HG03439 (cell line): ENCODE data around the gene PUSL1.
"Not testable (repeated sequence)": the region's sequence is repeated elsewhere in the genome, so short reads cannot be mapped to it uniquely, and the experiment has no call there.

Experiments used
- ATAC-seq: cut with Tn5 transposase; IDR thresholded peaks from one replicate; pipeline ENCODE4 v1.9.1; 2021; ENCODE audit warnings: mild to moderate bottlenecking, moderate library complexity; ENCODE audit not compliant: unreplicated experiment

The PUSL1 gene

GRCh38 chr1:1307261-1307922, 1.0 kb upstream of the PUSL1 start:
- ATAC-seq: peak; percentile 2

GRCh38 chr1:1308756-1309250, 406 bp downstream of the PUSL1 start:
- peak; percentile 8 for ATAC-seq

GRCh38 chr1:1309251-1310108, 1.1 kb downstream of the PUSL1 start:
- ATAC-seq: no peak

DNA sequence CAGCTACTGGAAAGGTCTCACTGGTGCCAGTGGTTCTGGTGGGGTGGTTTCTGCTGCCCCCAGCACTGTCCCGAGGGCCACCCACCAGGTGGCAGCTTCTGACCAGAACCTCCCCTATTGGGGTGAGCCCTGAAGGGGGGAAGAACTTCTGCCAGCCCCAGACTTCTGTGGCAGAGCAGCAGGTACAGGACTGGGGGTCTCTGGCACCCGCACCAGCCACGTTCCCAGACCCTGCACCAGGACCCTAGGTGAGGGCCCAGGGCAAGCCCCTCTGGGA, 1.6 kb downstream of the PUSL1 start:
- no peak for ATAC-seq

- no peak for ATAC-seq
Measured at GRCh38 chr1:1310476-1311053, 2.2 kb downstream of the PUSL1 start.

DNA sequence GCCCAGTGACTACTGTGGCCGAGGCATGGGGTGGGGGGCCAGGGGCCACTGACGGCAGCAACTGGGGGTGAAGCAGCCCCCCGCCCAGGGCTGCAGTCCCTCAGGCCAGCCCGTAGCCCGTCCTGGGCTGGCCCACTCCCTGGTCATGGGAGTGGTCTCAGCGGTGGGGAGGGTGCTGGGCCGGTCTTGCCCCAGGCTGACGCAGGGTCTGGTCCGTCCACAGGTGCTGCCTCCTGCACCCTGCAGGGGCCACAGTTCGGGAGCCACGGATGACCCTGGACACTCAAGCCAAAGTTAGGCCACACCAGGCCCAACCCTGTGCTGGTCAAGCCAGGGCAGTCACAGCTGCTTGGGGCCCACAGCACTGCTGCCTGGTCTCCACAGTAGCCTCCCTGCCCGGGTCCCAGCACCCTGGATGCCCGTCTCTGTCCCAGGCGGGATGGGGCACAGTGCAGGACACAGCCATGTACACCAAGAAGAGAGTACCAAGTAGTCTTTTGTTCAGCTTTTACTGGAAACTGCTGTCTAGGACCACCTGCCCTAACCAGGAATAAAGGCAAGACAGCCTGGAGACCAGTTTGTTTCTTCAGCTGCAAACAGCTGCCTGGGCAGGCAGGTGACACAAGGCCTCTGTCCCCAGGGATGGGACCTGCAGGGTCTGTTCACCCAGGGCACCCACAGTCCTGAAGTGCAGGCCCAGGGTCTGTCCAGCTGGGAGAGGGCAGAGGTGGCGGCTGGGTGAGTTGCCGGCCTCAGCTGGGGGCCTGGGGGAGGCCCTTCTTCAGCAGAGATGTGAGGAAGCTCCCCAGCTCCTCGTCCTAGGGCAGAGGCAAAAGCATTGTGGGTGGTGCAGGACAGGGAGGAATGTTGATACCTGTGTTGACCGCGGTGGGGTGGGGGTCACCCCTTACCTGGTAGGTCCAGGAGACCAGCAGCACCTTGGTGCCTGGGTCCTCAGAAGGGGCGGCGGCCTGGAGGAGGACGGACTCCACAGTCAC, 3.0 kb downstream of the PUSL1 start:
- no peak for ATAC-seq

GRCh38 chr1:1312450-1313314, 4.3 kb downstream of the PUSL1 start:
- ATAC-seq: no peak

- no peak for ATAC-seq
Measured at GRCh38 chr1:1313500-1314236, 5.3 kb downstream of the PUSL1 start.

- ATAC-seq: no peak
Measured at GRCh38 chr1:1314237-1314586, 5.8 kb downstream of the PUSL1 start.

DNA sequence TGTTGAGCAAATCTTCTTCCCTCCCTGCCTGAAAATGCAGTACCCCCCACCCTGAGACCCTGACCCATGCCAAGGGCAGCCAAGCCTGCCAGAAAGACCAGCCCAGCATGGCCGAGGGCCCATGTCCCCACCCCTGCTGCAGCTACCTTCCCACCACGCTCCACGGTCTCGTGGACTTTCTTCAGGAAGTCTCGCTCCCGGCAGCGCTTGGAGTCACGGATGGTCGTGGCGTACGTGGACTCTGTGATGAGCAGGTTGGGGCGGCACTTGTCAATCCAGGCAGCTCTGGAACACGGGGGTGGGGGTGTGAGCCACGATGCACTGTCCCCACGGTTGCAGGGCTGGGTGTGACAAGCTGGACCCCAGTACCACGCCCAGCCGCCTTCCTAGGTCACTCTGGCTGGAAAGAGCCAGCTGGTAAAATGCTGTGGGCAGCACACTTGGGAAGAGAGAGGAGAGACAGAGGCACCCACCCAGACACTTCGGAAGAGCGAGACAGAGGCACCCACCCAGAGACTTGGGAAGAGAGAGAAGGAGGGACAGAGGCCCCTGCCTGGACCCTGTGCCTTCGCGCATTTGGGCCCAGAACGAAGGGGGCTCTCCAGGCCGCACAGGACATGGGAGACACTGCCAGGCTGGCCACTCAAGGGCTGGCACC, 6.4 kb downstream of the PUSL1 start:
- no peak for ATAC-seq

DNA sequence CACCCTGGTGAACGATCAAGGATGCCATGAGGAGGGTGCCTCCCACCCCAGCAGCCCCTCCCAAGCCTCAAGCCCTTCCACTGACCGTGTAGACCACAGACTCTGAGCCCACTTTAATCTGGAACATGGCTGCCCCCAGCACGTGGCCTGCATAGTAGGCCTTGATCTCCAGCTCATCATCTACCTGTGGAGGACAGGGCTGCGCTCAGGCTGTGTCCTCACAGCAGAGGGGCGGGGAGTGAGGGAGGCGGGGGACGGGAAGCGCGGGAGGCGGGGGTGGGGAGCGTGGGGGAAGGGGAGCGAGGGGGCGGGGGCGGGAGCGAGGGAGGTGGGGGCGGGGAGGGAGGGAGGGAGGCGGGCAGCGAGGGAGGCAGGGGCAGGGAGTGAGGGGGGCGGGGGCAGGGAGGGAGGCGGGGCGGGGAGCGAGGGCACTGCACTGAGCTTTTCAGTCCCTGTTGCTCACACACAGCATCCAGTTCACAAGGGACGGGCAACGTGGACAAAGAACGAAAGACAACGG, 7.1 kb downstream of the PUSL1 start:
- no peak for ATAC-seq

DNA sequence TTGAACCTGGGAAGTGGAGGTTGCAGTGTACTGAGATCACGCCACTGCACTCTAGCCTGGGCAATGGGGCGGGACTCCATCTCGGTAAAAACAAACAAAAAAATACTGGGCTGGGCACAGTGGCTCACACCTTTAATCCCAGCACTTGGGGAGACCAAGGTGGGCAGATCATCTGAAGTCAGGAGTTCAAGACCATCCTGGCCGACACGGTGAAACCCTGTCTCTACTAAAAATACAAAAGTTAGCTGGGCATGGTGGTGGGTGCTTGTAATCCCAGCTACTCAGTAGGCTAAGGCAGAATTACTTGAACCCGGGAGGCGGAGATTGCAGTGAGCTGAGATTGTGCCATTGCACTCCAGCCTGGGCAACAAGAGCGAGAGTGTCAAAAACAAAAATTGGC, 7.8 kb downstream of the PUSL1 start:
- not testable (repeated sequence) for ATAC-seq

DNA sequence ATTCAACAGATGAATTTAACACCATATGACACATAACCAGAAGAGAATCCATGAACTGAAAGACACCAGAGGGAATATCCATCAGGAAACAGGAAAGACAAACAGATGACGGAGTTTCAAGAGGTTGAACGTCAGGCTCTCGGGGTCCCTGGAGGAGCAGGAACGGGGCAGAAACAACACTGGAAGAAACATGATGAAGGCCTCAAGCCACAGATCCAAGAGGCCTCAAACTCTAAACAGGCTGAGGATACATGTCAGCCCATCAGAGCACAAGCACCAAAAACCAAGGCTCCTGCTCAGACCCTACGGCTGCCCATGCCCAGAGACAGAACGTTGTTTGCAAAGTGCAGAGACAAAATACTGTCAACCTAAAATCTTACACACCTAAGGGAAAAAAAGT, 9.0 kb downstream of the PUSL1 start:
- no peak for ATAC-seq

DNA sequence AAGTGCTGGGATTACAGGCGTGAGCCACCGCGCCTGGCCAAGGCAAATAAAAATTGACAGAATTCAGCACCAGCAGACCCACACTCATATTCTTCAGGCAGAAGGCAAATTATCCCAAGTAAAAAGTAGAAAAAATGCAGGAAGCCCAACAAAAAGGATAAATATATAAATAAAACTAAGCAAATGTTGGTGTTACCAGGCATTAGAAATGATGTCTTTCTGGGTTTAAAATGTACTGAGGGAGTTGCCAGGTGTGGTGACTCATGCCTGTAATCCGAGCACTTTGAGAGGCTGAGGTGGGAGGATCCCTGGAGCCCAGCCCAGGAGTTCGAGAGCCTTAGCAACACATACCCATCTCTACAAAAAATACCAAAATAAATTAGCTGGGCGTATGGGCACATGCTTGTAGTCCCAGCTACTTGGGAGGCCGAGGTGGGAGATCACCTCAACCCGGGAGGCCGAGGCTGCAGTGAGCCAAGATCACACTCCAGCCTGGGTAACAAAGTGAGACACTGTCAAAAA, 9.8 kb downstream of the PUSL1 start:
- ATAC-seq: no peak

GRCh38 chr1:1318777-1319645, 10.6 kb downstream of the PUSL1 start:
- ATAC-seq: no peak

GRCh38 chr1:1319646-1319941, 11.2 kb downstream of the PUSL1 start:
- ATAC-seq: no peak

DNA sequence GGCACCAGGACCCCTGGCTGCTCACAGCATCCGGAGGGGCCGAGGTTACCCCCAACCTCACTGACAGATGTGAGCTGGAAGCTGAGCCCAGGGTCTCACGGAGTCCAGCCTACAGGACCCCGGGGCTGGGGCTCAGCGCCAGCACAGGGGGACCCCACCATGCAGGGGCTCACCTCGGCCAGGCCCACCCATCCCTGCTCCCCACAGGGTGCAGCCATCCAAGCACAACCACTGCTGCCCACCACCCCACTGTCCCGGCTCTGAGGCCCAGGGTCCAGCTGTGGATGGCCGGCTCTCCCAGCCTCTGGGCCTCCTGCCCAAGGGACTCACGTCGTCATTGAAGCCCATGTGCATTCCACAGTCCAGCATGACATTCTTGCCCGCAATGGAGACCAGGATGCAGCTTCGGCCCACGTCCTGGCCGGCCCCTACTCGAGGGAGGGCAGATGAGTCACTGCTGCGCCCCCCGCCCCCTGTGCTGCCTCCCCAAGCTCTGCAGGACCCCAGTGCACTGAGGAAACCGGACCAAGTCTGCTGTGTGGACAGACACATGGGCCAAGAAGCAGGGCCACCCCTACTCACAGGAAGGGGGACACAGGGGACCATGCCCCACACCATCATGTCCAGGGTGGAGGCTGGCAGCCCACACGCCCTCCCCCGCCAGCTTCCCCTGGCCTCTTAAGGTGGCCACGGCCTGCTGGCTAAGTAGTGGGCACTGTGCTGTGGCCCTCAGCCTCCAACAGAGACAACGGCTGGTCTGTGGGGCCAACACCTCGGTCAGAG, 12.5 kb downstream of the PUSL1 start:
- no peak for ATAC-seq
